H9 (cell line): ENCODE measurements around the gene PLAU. TPM values are rescaled to one million over a fixed set of nuclear protein-coding genes. Genes with fewer than 3 reads are reported as not detected.
A peak's percentile ranks its signal among the peaks of the same experiment; 100 is the strongest.

Experiments
- DNase-seq: peaks from one replicate; pipeline ENCODE4 v3.0.0-alpha.2; 2017
- H2AFZ ChIP-seq: one replicate; pipeline ENCODE4 v1.6.1; 2013; ENCODE audit warnings: mild to moderate bottlenecking, low read length, control low read depth, moderate library complexity
- H2AK5ac ChIP-seq: 2 replicates; pipeline ENCODE4 v1.6.1; 2013; ENCODE audit warnings: low read length, control low read depth, mixed read lengths; ENCODE audit not compliant: insufficient read length
- H2BK120ac ChIP-seq: one replicate; pipeline ENCODE4 v1.6.1; 2013; ENCODE audit warnings: low read depth, mild to moderate bottlenecking, low read length, control low read depth, inconsistent platforms; ENCODE audit not compliant: poor library complexity, severe bottlenecking
- H2BK12ac ChIP-seq: 2 replicates; pipeline ENCODE4 v1.6.1; 2013; ENCODE audit warnings: low read length, control low read depth, mixed read lengths, low read depth; ENCODE audit not compliant: insufficient read length
- H2BK15ac ChIP-seq: 2 replicates; pipeline ENCODE4 v1.6.1; 2013; ENCODE audit warnings: low read depth, low read length, control low read depth
- H2BK20ac ChIP-seq: one replicate; pipeline ENCODE4 v1.6.1; 2013; ENCODE audit warnings: low read depth, mild to moderate bottlenecking, low read length, control low read depth, inconsistent platforms; ENCODE audit not compliant: poor library complexity, severe bottlenecking
- H2BK5ac ChIP-seq: 2 replicates; pipeline ENCODE4 v1.6.1; 2013; ENCODE audit warnings: low read length, control low read depth, mixed read lengths; ENCODE audit not compliant: insufficient read length
- H3K14ac ChIP-seq: 2 replicates; pipeline ENCODE4 v1.6.1; 2013; ENCODE audit warnings: low read length, control low read depth; ENCODE audit not compliant: insufficient read depth
- H3K18ac ChIP-seq: 2 replicates; pipeline ENCODE4 v1.6.1; 2013; ENCODE audit warnings: low read depth, mild to moderate bottlenecking, mixed read lengths, low read length, control low read depth; ENCODE audit not compliant: insufficient read length
- H3K23ac ChIP-seq: 2 replicates; pipeline ENCODE4 v1.6.1; 2013; ENCODE audit warnings: low read length, control low read depth, mixed read lengths, low read depth; ENCODE audit not compliant: insufficient read length
- H3K23me2 ChIP-seq: 2 replicates; pipeline ENCODE4 v1.6.1; 2013; ENCODE audit warnings: low read depth, mild to moderate bottlenecking, mixed read lengths, low read length, control low read depth; ENCODE audit not compliant: insufficient read length, poor library complexity, severe bottlenecking
- H3K27ac ChIP-seq: 2 replicates; pipeline ENCODE4 v1.5.1; 2013; ENCODE audit warnings: low read length, control low read depth, mixed read lengths, low read depth; ENCODE audit not compliant: insufficient read length
- H3K27me3 ChIP-seq: 2 replicates; pipeline ENCODE4 v1.6.1; 2013; ENCODE audit warnings: low read length, control low read depth, inconsistent platforms; ENCODE audit not compliant: insufficient read depth
- H3K4ac ChIP-seq: 2 replicates; pipeline ENCODE4 v1.6.1; 2013; ENCODE audit warnings: low read depth, mild to moderate bottlenecking, control low read depth, inconsistent platforms, low read length, moderate library complexity
- H3K4me1 ChIP-seq: 2 replicates; pipeline ENCODE4 v1.6.1; 2013; ENCODE audit warnings: low read length, control low read depth, inconsistent platforms; ENCODE audit not compliant: insufficient read depth
- H3K4me2 ChIP-seq: 2 replicates; pipeline ENCODE4 v1.6.1; 2013; ENCODE audit warnings: low read length, control low read depth, mixed read lengths; ENCODE audit not compliant: insufficient read length, insufficient read depth
- H3K56ac ChIP-seq: 2 replicates; pipeline ENCODE4 v1.6.1; 2013; ENCODE audit warnings: low read depth, mild to moderate bottlenecking, mixed read lengths, low read length, control low read depth; ENCODE audit not compliant: insufficient read length
- H3K79me1 ChIP-seq: 2 replicates; pipeline ENCODE4 v1.6.1; 2013; ENCODE audit warnings: low read depth, mild to moderate bottlenecking, moderate library complexity, low read length, control low read depth, inconsistent platforms; ENCODE audit not compliant: insufficient read depth, poor library complexity, severe bottlenecking
- H3K79me2 ChIP-seq: 2 replicates; pipeline ENCODE4 v1.6.1; 2013; ENCODE audit warnings: low read length, control low read depth, inconsistent platforms; ENCODE audit not compliant: insufficient read depth
- H3K9ac ChIP-seq: 2 replicates; pipeline ENCODE4 v1.6.1; 2013; ENCODE audit warnings: low read length, control low read depth, mixed read lengths; ENCODE audit not compliant: insufficient read length; ENCODE audit errors: extremely low read depth
- H3K9me3 ChIP-seq: one replicate; pipeline ENCODE4 v1.6.1; 2013; ENCODE audit warnings: low read depth, low read length, inconsistent platforms; ENCODE audit not compliant: control insufficient read depth
- H3T11ph ChIP-seq: one replicate; pipeline ENCODE4 v1.6.1; 2013; ENCODE audit warnings: mild to moderate bottlenecking, low read length, control low read depth, inconsistent platforms
- H4K20me1 ChIP-seq: one replicate; pipeline ENCODE4 v1.6.1; 2013; ENCODE audit not compliant: control insufficient read depth, insufficient read length, insufficient read depth
- H4K5ac ChIP-seq: 2 replicates; pipeline ENCODE4 v1.6.1; 2013; ENCODE audit warnings: low read depth, mild to moderate bottlenecking, mixed read lengths, low read length, control low read depth; ENCODE audit not compliant: insufficient read length
- H4K8ac ChIP-seq: replicated peaks from 2 replicates; pipeline ENCODE4 v1.6.1; 2013; ENCODE audit warnings: low read length, control low read depth, mixed read lengths, low read depth; ENCODE audit not compliant: insufficient read length
- H4K91ac ChIP-seq: 2 replicates; pipeline ENCODE4 v1.6.1; 2013; ENCODE audit warnings: low read depth, mild to moderate bottlenecking, moderate library complexity, mixed read lengths, low read length, control low read depth; ENCODE audit not compliant: insufficient read length
- H3K27ac Mint-ChIP-seq, 3 experiments: 2 replicates in 2 of 3; 3 replicates in 1 of 3; pipeline ENCODE4 v1.8.0; 2020 to 2021; ENCODE audit warnings: mixed read lengths in 3 of 3, mild to moderate bottlenecking in 1 of 3, moderate library complexity in 1 of 3
- H3K27me3 Mint-ChIP-seq: 2 replicates; pipeline ENCODE4 v1.8.0; 2021; ENCODE audit warnings: low read depth, mild to moderate bottlenecking, moderate library complexity, mixed read lengths
- H3K36me3 Mint-ChIP-seq, 3 experiments: 2 replicates in 2 of 3; 3 replicates in 1 of 3; pipeline ENCODE4 v1.8.0; 2020 to 2021; ENCODE audit warnings: low read depth in 3 of 3, mixed read lengths in 3 of 3; ENCODE audit not compliant: insufficient read depth in 1 of 3
- H3K4me1 Mint-ChIP-seq, 2 experiments: 2 replicates each; pipeline ENCODE4 v1.8.0; 2020; ENCODE audit warnings: mixed read lengths in 2 of 2
- H3K4me3 Mint-ChIP-seq, 2 experiments: 2 replicates in 1 of 2; 3 replicates in 1 of 2; pipeline ENCODE4 v1.8.0; 2020 to 2021; ENCODE audit warnings: mild to moderate bottlenecking in 2 of 2, mixed read lengths in 2 of 2, moderate library complexity in 1 of 2
- H3K9me3 Mint-ChIP-seq, 2 experiments: 2 replicates in 1 of 2; 3 replicates in 1 of 2; pipeline ENCODE4 v1.8.0; 2020; ENCODE audit warnings: mild to moderate bottlenecking in 2 of 2, mixed read lengths in 2 of 2, moderate library complexity in 1 of 2
- CTCF ChIP-seq: fragments of 200-600 bp; sonication (generic); conservative IDR thresholded peaks from 3 replicates; pipeline ENCODE4 v1.8.0; 2021; ENCODE audit warnings: antibody characterized with exemption, mild to moderate bottlenecking
- WGBS: extraction: QIAGEN DNeasy Blood & Tissue Kit; methylation state at CpG from one replicate; pipeline ENCODE4 v1.1.7; 2013; ENCODE audit warnings: missing lambda C conversion rate, low lambda C conversion rate, mixed read lengths; ENCODE audit not compliant: insufficient read length; ENCODE audit errors: extremely low coverage; 5-methylcytosine and 5-hydroxymethylcytosine counted together
- total RNA-seq: library from RNA; stranded (reverse); gene quantifications from 2 replicates; pipeline ENCODE4 v1.2.1, GENCODE V29; 2021

PLAU gene
- total RNA-seq, 1 experiment from 2014 or later = 15.0 TPM

GRCh38 chr10:73911553-73912004, 647 bp downstream of the PLAU start:
- H3K36me3 Mint-ChIP-seq = peaks cover 7 to 18% (median 9%) of the 10 kb centered on the region in 3 experiments; a peak in 6 of 7 replicates
- peak overlapping the region; percentile 92 to 98 for H3K4me3 Mint-ChIP-seq
- Histone ChIP-seq H3K27ac (no peak overlapping the region), H3K14ac (no peak overlapping the region; the same call in 1 of the 2 replicates), H3T11ph (no peak overlapping the region), H3K4ac (no peak overlapping the region), H3K56ac (no peak overlapping the region), H2BK15ac (no peak overlapping the region), H2AFZ (no peak overlapping the region), H4K8ac (no peak overlapping the region), H3K4me1 (peaks cover 9% of the 10 kb centered on the region), H2BK12ac (no peak overlapping the region), H3K23ac (no peak overlapping the region), H3K79me1 (no peaks in the 10 kb centered on the region), H4K91ac (no peak overlapping the region), H3K79me2 (no peaks in the 10 kb centered on the region), H3K18ac (peak overlapping the region; percentile 40), H2BK5ac (no peak overlapping the region), H3K4me2 (peak overlapping the region; percentile 93), H2AK5ac (no peak overlapping the region), H3K9me3 (no peaks in the 10 kb centered on the region), H4K5ac (no peak overlapping the region), H3K27me3 (no peaks in the 10 kb centered on the region; the same call in 1 of the 2 replicates), H4K20me1 (no peaks in the 10 kb centered on the region), H2BK120ac (no peak overlapping the region), H3K23me2 (peaks cover 14% of the 10 kb centered on the region), H2BK20ac (no peak overlapping the region), H3K9ac (no peak overlapping the region)
- H3K27ac Mint-ChIP-seq = peak overlapping the region in 1 of 3 experiments; percentile 27; a peak in 1 of 7 replicates
- DNase-seq = no peak
- peaks cover 50 to 51% of the 10 kb centered on the region in 2 experiments for H3K4me1 Mint-ChIP-seq
- no CpG with 5 or more reads among the region's 14 CpGs for WGBS
- TF ChIP-seq CTCF = no peak
- peaks cover 53% of the 10 kb centered on the region for H3K27me3 Mint-ChIP-seq
- H3K9me3 Mint-ChIP-seq = no peaks in the 10 kb centered on the region
